NCI-H226 (cell line): ENCODE data around the gene PLEKHM3.
"Not testable (repeated sequence)": the region's sequence is repeated elsewhere in the genome, so short reads cannot be mapped to it uniquely, and the experiment has no call there.

Experiments
- DNase-seq: peaks from one replicate; pipeline ENCODE4 v3.0.0-alpha.2; 2015

Gene PLEKHM3

DNA sequence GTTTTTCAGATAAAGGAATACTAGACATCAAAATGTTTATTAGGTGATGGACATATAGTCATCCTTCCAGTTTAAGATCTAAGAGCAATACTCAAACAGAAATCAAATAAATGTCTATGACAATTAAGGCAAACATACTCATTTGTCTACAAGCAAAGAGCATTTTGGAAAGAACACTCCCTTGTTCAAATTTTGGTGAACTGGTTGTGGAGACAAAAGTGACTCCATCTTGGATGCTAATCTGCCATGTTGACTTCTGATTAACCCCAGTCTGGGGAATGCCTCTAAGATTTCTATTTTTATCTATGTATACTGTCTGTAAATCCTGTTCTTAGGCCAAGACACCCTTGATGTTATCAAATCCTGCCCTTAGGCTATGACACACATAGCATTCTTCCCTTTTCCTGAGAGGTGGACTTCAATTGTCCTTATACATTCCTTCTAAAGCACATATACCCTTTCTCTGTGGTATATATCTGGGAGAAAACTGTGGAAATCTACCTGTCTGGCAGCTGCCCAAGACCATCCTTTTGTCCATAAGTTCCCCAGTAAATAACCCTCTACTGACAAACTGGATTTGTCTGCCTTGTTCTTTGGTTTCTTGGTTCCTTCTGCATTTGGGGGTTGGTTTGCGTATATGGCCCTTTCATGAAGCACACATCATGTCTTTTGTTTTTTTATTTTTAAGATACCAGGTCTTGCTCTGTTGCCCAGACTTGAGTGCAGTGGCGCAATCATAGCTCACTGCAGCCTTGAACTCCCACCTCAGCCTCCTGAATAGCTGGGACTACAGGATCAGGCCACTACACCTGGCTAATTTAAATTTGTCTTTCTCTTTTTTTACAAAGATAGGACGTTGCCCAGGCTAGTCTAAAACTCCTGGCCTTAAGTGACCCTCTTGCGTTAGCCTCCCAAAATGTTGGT, 12.5 kb upstream of the PLEKHM3 start:
- no peak for DNase-seq

DNA sequence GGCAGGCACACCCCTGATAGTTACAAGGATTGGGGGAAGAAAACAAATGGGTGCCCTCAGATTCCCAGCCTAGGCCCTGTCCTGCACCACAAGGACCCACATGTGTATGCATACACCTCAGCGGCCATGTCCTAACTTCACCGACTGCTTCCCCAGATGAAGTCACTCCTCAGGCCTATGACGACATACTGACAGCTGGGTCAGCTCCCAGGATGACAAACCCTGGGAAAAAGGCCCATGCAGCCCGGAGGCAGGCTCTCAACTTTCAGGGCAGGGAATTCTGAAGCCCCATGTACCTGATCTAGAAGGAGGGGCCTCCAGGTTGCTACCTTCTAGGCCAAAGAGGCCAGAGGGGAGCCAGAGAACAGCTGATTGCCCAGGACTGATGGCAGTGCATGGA, 11.0 kb upstream of the PLEKHM3 start:
- no peak for DNase-seq

DNA sequence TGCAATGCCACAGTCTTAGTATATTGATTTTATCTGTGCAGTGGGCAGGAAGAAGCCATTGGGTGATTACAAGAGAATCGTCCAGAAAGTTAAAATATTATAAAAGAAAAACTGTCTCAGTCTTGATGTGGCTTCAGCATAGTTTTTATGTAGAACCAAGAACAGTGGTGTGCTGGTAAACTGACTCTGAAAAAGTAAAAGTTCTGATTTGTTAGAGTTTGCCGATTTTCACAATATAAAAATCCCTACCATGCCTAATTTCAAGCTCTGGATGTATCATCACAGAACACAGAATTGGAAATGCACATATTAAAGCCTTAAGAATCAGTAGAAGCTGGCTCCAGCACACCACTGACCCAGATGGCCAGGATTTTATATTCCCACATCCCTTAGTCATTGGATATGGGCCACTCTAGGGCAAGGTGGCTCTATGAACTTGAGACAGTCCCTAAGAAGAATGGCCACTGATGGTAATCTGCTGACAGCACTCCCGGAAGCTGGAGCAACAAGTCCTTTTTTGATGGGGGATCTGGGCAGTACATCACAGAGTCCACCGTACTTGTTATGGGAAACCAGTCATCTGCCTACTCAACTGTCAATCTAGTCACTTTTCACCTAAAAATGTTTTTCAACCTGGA, 9.3 kb upstream of the PLEKHM3 start:
- DNase-seq = no peak

DNA sequence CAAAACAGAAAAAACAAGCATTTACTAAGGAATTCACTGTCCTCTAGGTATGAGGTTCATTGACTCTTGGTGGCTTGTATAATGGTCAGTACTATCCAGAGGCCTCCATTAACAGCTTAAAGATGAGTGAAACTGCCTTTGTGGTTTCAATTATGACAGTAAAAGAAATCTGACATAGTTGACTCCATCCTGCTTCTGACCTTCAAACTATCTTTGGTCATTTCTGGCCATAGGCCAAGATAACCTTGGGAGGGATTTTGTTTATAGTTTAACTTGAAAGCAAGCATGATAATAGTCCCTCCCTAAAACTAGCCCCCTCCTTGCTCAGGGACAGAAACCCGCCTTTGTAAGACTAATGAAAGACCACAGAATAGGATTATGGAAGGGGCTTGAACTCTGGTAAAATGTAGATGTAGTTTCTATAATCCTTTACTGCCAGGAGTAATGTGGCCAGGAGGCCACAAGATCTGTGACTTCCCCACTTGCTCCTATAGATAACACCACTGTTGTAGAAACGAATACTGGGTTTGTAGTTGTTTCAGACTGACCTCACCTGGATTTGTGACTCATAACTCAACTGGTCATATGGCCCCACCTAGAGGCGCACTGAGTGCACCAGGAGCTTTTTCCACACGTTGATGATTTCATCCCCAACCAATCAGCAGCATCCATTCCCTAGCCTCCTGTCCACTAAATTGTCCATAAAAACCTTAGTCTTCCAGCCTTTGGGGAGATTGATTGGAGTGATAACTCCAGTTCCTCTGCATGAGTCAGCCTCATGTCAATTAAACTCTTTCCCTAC, 8.6 kb upstream of the PLEKHM3 start:
- DNase-seq = peak; percentile 13

DNA sequence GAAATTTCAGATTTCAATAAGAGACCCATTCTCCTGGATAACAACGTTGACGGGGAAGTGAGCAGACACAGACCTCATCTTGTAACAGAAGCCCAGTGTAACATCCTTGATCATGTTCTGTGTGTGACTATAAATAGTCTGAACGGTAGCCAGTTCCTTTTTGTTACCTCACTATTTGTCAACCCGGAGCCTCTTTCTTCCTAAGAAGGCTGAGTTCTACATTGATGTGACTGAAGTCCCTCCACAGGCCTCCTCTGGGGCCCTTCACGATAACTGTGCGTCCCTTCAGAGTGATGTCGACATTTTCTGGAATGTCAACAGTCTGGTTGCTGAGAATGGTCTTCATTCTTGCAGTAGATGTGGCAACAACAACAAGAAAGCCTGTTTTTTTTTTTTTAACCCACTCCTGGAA, 6.3 kb upstream of the PLEKHM3 start:
- no peak for DNase-seq

DNA sequence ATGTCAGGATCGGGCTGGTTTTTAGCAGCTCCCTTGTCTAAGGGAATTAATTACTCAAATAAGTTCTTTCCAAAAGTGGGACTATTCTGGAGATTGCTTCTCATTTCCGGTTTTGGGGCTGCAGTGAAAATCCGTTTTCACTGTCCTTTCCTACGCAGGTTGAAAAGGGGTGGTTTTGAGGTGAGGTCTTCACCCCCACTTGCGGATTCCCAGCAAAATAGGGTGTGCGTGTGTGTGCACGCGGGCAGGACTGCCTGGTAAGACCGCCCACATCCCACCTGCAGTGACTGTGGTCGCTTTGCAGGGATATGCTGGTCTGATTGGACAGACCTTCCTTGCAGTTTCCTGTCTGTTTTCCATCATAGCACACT, 472 bp upstream of the PLEKHM3 start:
- DNase-seq = no peak

DNA sequence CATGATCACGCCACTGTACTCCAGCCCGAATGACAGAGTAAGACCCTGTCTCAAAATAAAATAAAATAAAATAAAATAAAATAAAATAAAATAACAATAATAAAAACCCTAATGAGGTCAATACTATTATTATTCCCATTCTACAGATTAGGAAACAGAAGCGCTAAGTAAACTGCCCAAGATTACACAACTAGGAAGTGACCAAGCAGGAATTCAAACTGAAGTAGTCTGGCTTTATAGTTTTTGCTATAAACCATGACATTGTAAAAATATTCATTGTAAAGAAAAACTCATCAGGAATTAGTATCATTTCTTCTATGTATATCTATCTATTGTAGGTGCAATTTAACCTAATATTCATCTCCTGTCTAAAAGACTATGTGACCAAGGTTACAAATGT, 1.2 kb downstream of the PLEKHM3 start:
- no peak for DNase-seq

DNA sequence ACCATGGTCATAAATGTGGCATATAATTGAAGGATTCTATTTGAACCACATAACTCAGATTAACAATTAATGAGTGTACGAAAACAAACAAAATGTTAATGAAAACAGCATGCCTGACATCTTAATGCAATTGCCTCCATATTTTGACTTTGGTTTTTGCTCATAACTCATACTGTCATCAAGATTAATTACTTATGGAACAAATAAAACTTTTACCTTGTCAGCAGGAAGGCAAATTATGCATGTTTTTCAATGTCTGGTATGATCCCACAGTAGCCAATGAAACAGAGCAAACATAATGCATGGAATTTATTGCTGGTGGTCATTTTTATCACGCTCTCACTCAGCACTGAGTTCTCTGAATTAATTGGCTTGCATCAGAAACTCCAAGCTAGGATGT, 5.1 kb downstream of the PLEKHM3 start:
- no peak for DNase-seq

DNA sequence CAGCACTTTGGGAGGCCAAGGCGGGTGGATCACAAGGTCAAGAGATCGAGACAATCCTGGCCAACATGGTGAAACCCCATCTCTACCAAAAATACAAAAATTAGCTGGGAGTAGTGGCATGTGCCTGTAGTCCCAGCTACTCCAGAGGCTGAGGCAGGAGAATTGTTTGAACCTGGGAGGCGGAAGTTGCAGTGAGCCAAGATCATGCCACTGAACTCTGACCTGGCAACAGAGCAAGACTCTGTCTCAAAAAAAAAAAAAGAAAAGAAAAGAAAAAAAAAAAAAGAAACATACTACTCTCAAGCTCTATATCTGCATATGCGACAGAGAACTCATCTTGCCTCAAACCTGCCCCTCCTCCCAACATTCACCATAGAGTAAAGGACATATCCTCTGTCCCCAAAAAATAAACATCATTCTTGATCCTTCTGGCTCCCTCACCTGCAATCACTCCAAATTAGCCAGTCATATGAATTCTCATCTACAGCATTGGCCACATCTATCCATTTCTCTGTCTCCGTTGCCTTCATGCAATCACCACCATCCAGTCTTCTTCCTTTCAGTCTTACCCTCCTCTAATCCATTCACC, 7.1 kb downstream of the PLEKHM3 start:
- DNase-seq = not testable (repeated sequence)

DNA sequence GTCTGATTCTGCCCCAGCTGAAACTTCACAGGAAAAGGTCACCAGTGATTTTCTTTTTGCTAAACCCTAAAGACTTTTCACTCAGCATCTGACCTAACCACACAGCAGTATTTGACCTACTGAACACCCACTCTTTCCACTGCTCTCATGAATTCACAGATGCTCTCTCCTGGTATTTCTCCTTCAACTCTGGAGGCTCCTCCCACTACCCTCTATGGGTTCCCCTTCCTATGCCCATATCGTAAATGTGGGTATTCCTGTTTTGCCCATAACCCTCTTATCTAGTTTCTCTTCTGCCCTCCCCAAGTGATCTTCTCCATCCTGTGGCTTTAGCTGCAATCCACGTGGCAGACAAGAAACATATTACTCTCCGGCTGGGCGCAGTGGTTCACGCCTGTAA, 7.6 kb downstream of the PLEKHM3 start:
- DNase-seq = no peak

DNA sequence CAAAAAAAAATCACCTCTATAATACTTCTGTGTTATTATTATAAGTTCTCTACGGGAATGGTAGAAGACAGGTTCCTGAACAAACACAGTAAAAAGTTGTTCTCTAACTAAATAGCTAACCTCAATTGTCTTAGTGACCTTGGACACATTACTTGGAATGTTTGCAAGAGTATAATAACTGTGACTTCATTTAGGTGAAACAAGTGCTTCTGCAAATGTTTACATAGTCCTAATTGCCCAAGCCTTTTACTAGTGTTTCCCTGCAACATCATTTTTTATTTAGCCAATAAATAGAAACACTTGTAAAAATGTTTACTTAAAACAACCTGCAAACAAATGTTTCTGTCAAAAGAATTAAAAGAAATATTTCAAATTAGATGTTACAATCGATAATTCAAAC, 9.9 kb downstream of the PLEKHM3 start:
- DNase-seq = no peak

DNA sequence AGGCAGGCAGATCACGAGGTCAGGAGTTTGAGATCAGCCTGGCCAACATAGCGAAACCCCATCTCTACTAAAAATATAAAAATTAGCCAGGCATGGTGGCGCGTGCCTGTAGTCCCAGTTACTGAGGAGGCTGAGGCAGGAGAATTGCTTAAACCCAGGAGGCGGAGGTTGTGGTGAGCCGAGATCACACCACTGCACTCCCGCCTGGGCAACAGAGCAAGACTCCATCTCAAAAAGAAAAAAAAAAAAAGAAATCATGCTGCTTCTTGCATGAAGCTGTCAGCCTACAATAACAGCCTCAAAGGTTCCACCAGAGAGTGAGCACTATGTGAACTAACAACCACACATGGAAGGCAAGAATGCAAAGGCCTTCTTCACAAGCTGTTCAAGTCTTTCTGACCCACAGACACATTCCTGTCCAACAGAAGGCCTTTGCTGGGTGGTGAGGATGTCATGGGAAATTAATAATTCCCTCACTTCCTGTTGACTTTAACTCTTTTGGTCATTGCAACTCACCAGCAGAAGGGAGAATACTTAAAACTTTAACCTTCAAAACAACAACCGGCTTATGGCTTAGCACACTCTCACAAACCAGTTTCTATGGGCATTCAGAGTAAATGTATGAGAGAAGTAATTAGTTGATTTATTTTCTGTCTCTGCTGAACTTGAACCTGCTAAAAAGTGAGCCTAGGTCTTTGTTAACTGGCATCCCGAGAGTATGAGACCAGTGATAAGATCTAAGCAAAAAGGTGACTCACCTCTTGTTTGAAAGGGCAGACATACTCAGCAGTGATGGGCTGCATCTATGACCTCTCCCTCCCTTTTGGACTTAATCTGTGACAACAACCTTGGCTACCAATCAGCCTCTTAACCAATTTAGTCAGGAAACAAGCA, 11.8 kb downstream of the PLEKHM3 start:
- DNase-seq = no peak

DNA sequence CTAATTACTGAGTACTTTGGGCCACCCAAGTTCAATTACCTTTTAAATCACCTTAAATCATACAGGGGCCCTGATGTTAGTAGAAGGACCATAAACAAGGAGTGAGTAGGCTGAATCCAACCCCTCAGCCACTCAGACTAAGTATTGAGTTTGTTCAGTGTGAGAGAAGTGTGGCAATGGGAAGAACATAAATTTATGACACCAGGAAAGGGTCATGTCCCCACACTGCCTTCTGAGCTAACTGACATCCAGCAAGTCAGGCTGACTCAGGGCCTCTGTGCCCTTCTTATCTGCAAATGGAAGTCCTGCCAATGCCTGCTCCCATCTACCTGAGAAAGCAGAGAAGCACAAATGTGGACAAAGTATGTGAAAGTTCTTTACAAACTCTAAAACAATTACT, 12.9 kb downstream of the PLEKHM3 start:
- DNase-seq = no peak

DNA sequence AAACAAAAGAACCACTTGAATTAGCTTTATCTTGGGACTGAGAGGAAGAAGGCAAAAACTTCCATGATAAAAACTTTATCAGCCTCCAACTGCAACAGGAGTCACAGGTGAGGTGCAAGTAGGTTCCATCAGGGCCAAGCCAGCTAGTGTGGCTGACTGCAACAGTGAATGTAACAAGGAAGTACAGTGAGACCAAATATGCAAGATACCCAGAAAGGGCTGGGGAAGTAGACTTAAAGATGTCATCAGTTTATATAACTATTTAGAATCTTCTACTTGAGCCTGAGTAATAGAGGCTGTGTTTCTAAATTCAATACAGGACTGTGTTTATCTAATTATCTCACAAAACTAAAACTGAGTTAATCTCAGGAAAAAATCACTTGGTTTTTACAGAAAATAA, 14.8 kb downstream of the PLEKHM3 start:
- DNase-seq = no peak

DNA sequence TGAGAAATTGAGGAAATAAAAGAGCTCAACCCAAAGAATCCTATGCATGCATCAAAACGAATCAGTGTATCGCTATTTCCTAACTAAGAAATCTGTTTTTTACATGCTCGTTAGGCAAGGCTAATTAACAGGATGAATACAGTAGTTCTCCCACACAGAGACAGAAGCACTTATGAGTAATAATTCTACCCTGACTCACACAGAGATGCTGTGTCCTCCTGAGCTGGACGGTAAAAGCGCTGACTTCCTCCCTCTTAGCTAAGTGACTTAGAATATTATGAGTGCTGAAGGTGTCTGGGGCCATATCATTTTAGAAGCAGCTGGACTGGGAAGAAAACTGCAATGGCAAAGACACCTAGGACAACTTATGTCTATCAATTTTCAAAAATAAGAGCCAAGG, 18.5 kb downstream of the PLEKHM3 start:
- no peak for DNase-seq

DNA sequence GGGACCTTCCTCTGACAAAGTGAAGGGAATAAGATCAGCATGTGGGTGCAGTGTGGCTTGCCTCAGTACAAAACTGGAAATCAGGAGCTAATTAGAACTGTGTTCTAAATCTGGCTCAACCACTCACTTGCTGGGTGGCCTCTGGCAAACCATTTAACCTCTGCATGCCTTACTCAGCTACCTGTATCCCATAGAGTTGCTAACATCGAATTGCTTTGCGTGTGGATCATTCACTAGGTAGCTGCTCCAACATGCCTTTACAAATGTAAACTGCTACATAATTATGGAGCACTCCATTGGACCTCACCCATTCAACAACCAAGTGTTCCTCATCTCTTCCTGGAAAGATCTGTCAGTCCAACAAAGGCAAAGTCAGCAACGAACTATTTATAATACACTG, 19.0 kb downstream of the PLEKHM3 start:
- no peak for DNase-seq

DNA sequence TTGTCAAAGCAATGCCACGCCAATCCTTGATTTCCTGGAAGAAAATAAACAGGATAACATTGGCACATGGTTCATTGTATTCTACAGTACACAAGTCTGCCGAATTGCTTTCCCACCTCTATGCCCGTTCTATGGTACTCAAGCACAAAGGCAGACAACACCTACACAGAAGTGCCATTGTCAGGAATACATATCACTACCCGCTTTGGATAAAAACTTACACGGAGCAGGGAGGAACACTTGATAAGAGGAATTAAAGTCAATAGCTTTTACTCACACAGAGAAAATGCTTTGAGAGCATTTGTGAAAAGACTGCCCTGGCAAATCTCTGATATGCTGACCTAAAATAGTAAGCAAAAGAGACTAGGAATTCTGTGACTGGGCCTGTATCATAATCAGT, 23.4 kb downstream of the PLEKHM3 start:
- DNase-seq = no peak

DNA sequence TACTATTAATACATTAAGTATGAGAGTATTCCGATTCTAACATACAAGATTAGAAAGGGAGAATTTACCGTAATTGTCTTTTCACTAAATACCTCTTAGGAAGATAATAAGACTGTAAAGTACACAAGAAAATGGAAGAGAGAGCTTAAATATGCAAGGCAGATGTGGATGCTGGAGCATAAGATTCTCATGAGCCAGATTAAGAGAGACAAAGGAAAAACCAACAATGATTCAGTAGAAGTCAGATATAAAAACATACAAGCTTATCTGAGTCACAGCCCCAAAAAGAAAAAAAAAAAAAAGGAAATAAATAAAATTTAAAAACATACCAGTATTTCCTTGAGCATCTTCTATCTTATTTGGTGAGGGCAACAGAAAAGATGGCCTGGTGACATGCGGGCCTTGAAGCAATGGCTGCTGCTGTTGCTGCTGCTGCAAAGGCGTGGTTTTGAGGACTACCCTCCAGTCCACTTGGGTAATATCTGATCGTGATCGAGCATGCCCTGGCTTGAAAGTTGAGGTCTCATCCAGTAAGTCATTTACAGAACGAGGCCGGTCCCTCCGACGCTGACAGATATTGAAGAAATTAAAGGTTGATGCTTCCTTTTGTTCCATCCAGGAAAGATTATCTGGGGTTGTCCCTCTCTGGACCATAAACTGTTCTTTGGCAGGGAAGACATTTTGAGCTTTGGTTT, 24.5 kb downstream of the PLEKHM3 start:
- no peak for DNase-seq

DNA sequence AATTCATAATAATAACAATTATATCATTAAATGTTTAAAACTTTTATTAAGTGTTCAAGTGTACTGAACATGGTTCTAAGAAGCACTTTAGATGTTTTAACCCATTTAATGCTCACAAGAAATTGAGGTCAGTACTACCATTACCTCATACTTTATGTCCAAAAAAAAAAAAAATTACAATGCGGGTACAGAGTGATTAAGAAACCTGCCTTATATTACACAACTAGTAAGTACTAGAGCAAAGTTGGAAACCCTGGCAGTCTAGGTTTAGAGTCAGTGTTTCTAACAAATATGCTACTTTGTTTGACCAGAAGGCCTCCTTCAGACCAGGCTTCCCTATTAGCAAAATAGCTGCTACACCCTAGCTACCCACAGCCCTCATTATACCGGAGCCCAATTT, 28.5 kb downstream of the PLEKHM3 start:
- DNase-seq = no peak

DNA sequence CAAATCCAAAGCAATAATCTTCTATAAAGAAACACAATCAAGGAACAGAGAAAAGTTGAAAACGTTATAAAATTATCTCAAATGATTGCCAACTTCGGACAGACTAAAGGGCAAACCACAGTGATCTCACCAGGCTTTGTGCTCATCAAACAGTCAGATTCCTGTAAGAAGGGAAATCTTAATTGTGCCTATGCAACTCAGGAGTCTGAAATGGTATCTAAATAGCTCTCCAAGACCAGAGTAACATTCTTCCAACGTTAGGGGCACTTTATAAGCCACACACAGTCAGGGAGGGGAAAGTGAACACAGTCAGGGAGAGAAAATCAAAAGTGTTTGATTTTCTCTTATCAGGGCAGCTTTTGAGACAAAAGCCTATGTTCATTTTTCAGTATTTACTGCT, 29.4 kb downstream of the PLEKHM3 start:
- DNase-seq = no peak

DNA sequence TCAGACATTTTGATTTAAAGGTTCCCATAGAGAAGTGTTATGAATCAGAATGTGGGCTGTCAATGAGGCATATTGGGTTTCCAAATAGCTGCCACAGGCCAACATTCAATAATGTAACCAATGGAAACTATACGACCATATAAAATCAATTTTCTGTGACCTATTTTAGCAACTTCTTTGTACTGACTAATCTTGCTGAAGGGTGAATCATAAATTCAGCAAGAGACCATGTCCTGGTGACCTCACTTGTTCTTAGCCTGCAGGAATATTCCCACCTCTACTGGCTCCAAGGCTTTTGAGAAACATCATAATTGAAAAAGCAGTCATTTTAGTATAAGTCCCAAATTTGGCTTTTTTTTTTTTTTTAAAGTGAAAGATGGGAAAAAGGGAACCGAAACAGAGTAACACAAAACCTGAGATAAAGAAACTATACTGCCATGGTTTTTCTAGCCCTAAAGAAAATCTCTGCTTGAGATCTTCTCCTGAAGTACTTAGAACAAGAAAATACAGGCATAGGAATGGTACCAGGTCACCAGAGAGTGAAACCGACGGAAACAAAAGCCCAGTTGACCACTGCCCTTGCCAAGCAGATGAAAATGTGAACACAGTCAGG, 32.1 kb downstream of the PLEKHM3 start:
- DNase-seq = no peak
